Activated CD4-positive, alpha-beta T cell treated with anti-CD3 and anti-CD28 coated beads, Interleukin-2, amount 10 ng/mL, durations not matched to agents 24 days and 14 days (primary cell): ENCODE measurements around the gene ABCA12. TPM values are rescaled to one million over a fixed set of nuclear protein-coding genes. Genes with fewer than 3 reads are reported as not detected.
A peak's percentile ranks its signal among the peaks of the same experiment; 100 is the strongest.
"Not testable (repeated sequence)": the region's sequence is repeated elsewhere in the genome, so short reads cannot be mapped to it uniquely, and the experiment has no call there.

Experiments used
- DNase-seq: peaks from one replicate; pipeline ENCODE4 v3.0.0; 2022
- H3K27ac Mint-ChIP-seq: one replicate; pipeline ENCODE4 v1.8.0; 2022; ENCODE audit warnings: mild to moderate bottlenecking, mixed read lengths
- H3K27me3 Mint-ChIP-seq: one replicate; pipeline ENCODE4 v1.8.0; 2022; ENCODE audit warnings: mixed read lengths
- H3K36me3 Mint-ChIP-seq: one replicate; pipeline ENCODE4 v1.8.0; 2022; ENCODE audit warnings: low read depth, mild to moderate bottlenecking, mixed read lengths
- H3K4me1 Mint-ChIP-seq: one replicate; pipeline ENCODE4 v1.8.0; 2021; ENCODE audit warnings: mixed read lengths
- H3K4me3 Mint-ChIP-seq: one replicate; pipeline ENCODE4 v1.8.0; 2022; ENCODE audit warnings: mild to moderate bottlenecking, moderate library complexity, mixed read lengths
- H3K9me3 Mint-ChIP-seq: one replicate; pipeline ENCODE4 v1.8.0; 2021; ENCODE audit warnings: mixed read lengths
- intact Hi-C: fragments of 100-400 bp; cut with micrococcal nuclease; formaldehyde crosslinking; loops from one replicate; pipeline ENCODE4 v1.15.1; 2023
- total RNA-seq: library from RNA; stranded (reverse); gene quantifications from 2 replicates; pipeline ENCODE4 v1.2.3, GENCODE V29; 2022

Gene ABCA12, protein sequence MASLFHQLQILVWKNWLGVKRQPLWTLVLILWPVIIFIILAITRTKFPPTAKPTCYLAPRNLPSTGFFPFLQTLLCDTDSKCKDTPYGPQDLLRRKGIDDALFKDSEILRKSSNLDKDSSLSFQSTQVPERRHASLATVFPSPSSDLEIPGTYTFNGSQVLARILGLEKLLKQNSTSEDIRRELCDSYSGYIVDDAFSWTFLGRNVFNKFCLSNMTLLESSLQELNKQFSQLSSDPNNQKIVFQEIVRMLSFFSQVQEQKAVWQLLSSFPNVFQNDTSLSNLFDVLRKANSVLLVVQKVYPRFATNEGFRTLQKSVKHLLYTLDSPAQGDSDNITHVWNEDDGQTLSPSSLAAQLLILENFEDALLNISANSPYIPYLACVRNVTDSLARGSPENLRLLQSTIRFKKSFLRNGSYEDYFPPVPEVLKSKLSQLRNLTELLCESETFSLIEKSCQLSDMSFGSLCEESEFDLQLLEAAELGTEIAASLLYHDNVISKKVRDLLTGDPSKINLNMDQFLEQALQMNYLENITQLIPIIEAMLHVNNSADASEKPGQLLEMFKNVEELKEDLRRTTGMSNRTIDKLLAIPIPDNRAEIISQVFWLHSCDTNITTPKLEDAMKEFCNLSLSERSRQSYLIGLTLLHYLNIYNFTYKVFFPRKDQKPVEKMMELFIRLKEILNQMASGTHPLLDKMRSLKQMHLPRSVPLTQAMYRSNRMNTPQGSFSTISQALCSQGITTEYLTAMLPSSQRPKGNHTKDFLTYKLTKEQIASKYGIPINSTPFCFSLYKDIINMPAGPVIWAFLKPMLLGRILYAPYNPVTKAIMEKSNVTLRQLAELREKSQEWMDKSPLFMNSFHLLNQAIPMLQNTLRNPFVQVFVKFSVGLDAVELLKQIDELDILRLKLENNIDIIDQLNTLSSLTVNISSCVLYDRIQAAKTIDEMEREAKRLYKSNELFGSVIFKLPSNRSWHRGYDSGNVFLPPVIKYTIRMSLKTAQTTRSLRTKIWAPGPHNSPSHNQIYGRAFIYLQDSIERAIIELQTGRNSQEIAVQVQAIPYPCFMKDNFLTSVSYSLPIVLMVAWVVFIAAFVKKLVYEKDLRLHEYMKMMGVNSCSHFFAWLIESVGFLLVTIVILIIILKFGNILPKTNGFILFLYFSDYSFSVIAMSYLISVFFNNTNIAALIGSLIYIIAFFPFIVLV (N-terminal part only)
- not detected in 2 replicates for total RNA-seq

DNA sequence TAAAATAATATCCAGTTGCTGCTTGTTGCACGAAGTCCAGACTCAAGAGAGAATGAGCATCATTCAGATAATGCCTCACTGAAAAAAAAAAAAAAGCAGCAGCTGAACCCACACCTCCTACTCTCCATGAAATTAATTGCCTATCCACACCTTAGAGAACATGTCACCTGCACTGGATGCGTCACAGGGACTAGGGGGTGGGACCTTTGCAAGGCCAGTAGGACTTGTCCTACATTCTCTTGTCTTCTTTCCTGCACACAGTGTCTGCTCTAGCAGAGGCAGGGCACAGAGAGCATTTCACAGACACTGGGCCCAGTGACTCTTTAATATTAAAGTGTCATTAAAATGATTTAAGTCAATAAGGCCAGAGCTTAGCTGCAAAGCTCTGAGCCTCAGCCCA lies at the start of gene ABCA12:
Gene ABCA12, minus strand, starts transcription at position 148 of the 400 bp plus-strand sequence. CDS start 418 bp downstream, outside the sequence.
- no peaks in the 10 kb centered on the region for H3K4me1 Mint-ChIP-seq
- H3K9me3 Mint-ChIP-seq: no peaks in the 10 kb centered on the region
- no peak within 1 kb of the TSS for H3K27ac Mint-ChIP-seq
- H3K4me3 Mint-ChIP-seq: no peak within 1 kb of the TSS
- no peaks in the 10 kb centered on the region for H3K36me3 Mint-ChIP-seq
- no peaks in the 10 kb centered on the region for H3K27me3 Mint-ChIP-seq
- no peak for DNase-seq
- intact Hi-C loops: no loop called here

DNA sequence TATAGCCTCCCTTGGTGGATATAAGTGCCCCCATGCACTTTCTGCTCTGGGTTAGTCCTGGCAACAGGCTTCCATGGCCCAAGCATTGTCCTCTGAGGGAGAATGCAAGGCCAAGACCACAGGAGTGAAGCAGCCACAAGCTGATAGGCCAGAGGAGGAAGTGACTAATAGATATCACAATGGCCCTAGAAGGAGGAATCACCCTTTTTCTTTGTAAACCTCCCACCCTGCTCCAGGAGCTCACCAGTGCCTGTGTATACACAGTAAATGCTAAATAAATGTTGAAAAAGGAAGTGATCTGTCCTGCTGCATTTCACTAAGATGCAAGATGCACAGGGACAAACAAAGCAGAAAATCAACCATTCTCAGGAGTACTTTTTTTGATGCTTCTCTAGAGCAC lies 49.7 kb upstream of the ABCA12 start:
- H3K27me3 Mint-ChIP-seq: no peaks in the 10 kb centered on the region
- no peaks in the 10 kb centered on the region for H3K9me3 Mint-ChIP-seq
- DNase-seq: no peak
- intact Hi-C loops: no loop called here
- H3K27ac Mint-ChIP-seq: no peak overlapping the region
- no peaks in the 10 kb centered on the region for H3K4me1 Mint-ChIP-seq
- H3K4me3 Mint-ChIP-seq: no peak overlapping the region
- H3K36me3 Mint-ChIP-seq: no peaks in the 10 kb centered on the region

DNA sequence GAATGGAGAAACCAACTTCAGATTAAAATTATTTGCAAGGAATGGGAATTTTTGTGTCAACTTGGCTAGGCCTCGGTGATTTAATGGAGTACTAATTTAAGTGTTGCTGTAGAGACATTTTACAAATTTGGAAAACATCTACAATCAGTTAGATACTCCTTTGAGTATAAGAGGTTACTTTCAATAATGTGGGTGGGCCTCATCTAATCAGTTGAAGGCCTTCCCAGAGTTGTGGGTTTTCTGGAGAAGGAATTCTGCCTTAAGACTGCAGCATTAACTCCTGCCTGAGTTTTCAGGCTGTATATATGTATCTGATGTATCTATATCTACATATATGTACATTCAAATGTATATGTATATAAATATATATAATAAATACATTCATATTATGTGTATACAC lies 47.6 kb upstream of the ABCA12 start:
- no peaks in the 10 kb centered on the region for H3K36me3 Mint-ChIP-seq

DNA sequence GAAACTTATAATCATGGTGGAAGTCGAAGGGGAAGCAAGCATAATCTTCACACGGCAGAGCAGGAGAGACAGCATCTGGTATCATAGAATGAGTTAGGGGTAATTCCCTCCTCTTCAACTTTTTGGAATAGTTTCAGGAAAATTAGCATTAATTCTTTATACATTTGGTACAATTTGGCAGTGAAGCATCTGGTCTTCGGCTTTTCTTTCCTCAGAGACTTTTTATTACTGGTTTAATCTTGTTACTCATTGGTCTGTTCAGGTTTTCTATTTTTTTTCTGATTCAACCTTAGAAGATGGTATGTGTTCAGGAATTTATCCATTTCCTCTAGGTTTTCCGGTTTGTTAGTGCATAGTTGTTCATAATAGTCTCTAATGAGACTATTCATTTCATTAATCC lies 39.7 kb upstream of the ABCA12 start:
- no peaks in the 10 kb centered on the region for H3K27me3 Mint-ChIP-seq
- intact Hi-C loops: no loop called here
- no peaks in the 10 kb centered on the region for H3K9me3 Mint-ChIP-seq
- H3K27ac Mint-ChIP-seq: no peak overlapping the region
- no peaks in the 10 kb centered on the region for H3K36me3 Mint-ChIP-seq
- no peak for DNase-seq
- H3K4me3 Mint-ChIP-seq: no peak overlapping the region
- H3K4me1 Mint-ChIP-seq: no peaks in the 10 kb centered on the region

More for the DNA sequence above, 47.6 kb upstream of the ABCA12 start:
- H3K27me3 Mint-ChIP-seq: no peaks in the 10 kb centered on the region
- no peaks in the 10 kb centered on the region for H3K4me1 Mint-ChIP-seq
- H3K27ac Mint-ChIP-seq: no peak overlapping the region
- no peak for DNase-seq
- intact Hi-C loops: no loop called here
- H3K9me3 Mint-ChIP-seq: no peaks in the 10 kb centered on the region
- no peak overlapping the region for H3K4me3 Mint-ChIP-seq

DNA sequence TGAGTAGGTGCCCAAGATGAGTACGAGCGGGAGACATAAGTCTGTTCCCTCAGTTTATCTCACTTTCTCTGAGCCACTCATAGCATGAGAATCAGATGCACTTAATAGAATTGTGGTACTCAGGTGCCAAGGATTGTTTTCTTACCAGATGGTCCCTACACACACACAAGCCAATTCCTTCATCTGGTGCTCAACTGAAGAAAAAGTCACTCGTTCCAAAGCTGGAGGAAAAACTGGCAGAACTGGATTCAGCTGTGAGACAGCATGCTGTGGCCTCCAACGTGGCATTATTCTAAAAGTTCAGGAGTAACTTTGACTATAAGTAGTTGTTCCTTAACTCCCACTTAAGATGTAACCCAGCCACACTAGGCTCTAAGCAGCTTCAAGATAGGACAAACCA lies 33.4 kb upstream of the ABCA12 start:
- intact Hi-C loops: no loop called here
- no peaks in the 10 kb centered on the region for H3K27me3 Mint-ChIP-seq
- no peaks in the 10 kb centered on the region for H3K4me1 Mint-ChIP-seq
- no peaks in the 10 kb centered on the region for H3K36me3 Mint-ChIP-seq
- DNase-seq: no peak
- no peaks in the 10 kb centered on the region for H3K9me3 Mint-ChIP-seq
- H3K4me3 Mint-ChIP-seq: no peak overlapping the region
- no peak overlapping the region for H3K27ac Mint-ChIP-seq

DNA sequence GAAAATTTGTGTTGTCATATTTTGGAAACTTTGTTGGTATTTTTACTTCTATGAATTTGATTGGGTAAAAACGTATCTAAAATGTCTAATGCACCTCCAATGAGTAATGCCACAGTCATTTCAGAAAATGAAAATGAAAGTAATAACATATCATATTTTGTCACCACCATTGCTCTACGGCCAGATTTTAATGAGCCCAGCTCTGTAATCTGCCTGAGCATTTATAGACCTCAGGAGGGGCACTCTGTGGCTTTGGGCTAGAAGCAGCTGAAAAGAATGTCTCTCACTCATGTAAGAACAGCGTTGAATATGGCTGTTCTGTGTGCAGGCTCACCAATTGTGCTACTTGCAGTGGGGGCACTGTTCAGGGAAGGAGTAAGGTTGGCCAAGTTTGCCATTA lies 32.7 kb upstream of the ABCA12 start:
- Mint-ChIP-seq H3K9me3 (no peaks in the 10 kb centered on the region), H3K27me3 (no peaks in the 10 kb centered on the region), H3K27ac (no peak overlapping the region), H3K36me3 (no peaks in the 10 kb centered on the region), H3K4me3 (peak overlapping the region; percentile 7), H3K4me1 (no peaks in the 10 kb centered on the region)
- DNase-seq: peak; percentile 59
- intact Hi-C loops: no loop called here

DNA sequence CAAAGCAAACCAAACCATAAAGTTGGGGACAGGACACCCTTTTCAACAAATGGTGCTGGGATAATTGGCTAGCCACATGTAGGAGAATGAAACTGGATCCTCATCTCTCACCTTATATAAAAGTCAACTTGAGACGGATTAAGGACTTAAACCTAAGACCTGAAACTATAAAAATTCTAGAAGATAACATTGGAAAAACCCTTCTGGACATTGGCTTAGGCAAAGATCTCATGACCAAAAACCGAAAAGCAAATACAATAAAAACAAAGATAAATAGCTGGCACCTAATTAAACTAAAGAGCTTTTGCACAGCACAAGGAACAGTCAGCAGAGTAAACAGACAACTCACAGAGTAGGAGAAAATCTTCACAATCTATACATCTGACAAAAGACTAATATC lies 28.1 kb upstream of the ABCA12 start:
- intact Hi-C loops, H3K27me3 Mint-ChIP-seq, H3K27ac Mint-ChIP-seq, H3K4me1 Mint-ChIP-seq, H3K9me3 Mint-ChIP-seq, H3K36me3 Mint-ChIP-seq, DNase-seq, H3K4me3 Mint-ChIP-seq: not testable (repeated sequence)

DNA sequence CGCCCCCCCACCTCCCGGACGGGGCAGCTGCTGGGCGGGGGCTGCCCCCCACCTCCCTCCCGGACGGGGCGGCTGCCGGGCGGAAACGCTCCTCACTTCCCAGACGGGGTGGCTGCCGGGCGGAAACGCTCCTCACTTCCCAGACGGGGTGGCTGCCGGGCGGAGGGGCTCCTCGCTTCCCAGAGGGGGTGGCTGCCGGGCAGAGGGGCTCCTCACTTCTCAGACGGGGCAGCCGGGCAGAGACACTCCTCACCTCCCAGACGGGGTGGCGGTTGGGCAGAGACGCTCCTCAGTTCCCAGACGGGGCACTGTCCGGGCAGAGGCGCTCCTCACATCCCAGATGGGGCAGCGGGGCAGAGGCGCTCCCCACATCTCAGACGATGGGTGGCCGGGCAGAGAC lies 24.9 kb upstream of the ABCA12 start:
- H3K27ac Mint-ChIP-seq, H3K27me3 Mint-ChIP-seq, H3K36me3 Mint-ChIP-seq, intact Hi-C loops, DNase-seq, H3K4me1 Mint-ChIP-seq, H3K9me3 Mint-ChIP-seq, H3K4me3 Mint-ChIP-seq: not testable (repeated sequence)

DNA sequence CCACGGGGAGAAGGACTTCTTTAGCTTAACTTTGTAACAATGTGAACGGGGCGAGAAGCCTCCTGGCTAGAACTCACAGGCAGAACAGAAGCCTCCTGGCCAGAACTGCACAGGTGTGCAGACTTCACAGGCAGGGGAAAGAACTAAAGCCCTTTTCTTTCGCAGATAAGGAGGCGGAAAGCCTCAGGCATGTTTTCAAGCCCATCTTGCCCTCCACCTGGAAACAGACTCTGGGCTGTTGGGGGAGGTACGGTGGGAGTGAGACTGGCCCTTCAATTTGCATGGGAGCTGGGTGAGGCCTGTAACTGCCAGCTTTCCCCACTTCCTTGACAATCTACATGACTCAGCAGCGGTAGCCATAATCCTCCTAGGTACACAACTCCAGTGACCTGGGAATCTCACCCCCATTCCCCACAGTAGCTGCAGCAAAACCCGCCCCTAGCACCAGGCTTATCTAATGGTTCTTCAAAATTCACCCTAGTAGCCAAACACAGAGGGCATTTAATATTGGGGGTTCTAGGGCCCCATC lies 22.9 kb upstream of the ABCA12 start:
- Mint-ChIP-seq H3K4me1 (no peaks in the 10 kb centered on the region), H3K9me3 (peaks cover 3% of the 10 kb centered on the region)

DNA sequence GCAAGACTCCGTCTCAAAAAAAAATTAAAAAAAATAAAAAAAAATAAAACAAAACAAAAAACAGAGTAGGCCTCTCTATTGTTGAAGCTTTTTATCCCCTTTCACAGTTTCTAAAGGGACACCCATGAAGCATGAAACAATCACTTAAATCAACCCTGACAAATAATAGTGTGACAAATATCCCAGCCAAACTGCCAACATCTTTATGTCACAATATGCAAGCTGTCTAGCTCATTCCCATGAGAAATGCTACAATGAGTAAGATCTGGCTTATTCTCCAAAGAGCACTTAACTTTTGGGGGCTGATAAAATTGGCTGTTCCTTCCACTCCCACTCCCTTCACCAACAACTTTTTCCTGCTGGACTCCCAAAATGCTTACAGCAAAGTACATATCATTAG lies 21.7 kb upstream of the ABCA12 start:
- Mint-ChIP-seq H3K36me3 (no peaks in the 10 kb centered on the region), H3K4me1 (no peaks in the 10 kb centered on the region), H3K4me3 (no peak overlapping the region), H3K27me3 (no peaks in the 10 kb centered on the region), H3K27ac (no peak overlapping the region), H3K9me3 (peaks cover 3% of the 10 kb centered on the region)
- DNase-seq: no peak
- intact Hi-C loops: no loop called here

More for the DNA sequence above, 22.9 kb upstream of the ABCA12 start:
- Mint-ChIP-seq H3K36me3 (no peaks in the 10 kb centered on the region), H3K27ac (no peak overlapping the region), H3K4me3 (no peak overlapping the region), H3K27me3 (no peaks in the 10 kb centered on the region)
- DNase-seq: no peak
- intact Hi-C loops: no loop called here

DNA sequence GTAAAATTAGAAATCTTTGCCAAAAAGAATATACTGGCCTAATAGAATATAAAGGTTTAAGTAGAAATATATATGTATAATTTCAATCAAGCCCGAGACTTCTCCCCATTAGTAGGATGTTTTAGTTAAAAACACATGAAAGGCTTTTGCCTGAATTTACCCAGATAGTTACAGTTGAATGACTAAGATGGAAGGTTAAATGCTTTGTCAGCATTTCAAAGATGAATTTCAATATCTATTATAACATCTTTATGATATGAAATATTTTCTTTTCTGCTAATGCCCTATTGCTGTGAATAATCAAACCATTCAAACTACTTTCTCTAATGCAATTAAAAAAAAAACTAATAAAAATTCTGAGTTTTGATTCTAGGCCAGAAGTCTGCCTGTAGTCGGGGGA lies 18.0 kb upstream of the ABCA12 start:
- no peak overlapping the region for H3K4me3 Mint-ChIP-seq
- H3K27me3 Mint-ChIP-seq: no peaks in the 10 kb centered on the region
- H3K9me3 Mint-ChIP-seq: no peaks in the 10 kb centered on the region
- DNase-seq: no peak
- intact Hi-C loops: no loop called here
- no peaks in the 10 kb centered on the region for H3K36me3 Mint-ChIP-seq
- no peaks in the 10 kb centered on the region for H3K4me1 Mint-ChIP-seq
- no peak overlapping the region for H3K27ac Mint-ChIP-seq

DNA sequence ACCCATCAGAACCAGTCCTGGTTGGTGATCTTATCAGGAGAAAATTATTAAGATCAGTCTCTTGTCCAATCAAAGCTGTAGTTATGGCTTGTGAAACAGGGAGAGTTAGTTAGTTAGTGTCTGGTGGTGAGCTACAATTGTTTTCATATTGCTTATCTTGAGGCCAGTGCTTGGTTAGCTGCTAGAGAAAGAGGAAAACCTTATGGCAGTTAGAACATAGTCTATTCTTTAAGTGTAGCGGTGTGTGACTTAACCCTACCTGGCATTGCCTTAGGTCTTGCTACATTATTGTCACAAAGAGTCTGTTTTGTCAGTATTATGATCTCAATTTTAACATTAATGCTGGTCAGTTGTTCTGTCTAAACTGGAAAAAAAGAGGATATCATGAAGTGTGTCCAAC lies 11.5 kb upstream of the ABCA12 start:
- Mint-ChIP-seq H3K4me1 (no peaks in the 10 kb centered on the region), H3K27me3 (no peaks in the 10 kb centered on the region), H3K4me3 (no peak overlapping the region), H3K9me3 (no peaks in the 10 kb centered on the region), H3K27ac (no peak overlapping the region), H3K36me3 (no peaks in the 10 kb centered on the region)
- no peak for DNase-seq
- intact Hi-C loops: no loop called here

DNA sequence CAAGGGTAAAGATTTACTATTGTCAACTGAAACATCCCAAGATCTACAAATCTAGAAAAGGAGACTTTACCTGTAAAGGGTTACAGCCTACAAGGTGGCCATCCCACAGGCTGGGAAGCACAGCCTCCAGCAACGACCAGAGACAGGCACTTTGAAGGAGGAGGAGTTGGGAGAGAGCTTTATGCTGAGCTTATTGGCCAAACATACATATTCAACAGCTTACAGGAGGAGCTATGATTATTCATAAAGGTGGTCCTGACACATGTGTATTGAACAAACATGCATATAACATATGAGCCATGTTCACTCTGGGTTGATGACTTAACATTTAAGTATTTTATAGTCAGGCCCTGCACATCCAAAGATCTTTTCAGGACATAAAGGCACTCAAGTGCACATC lies 11.1 kb upstream of the ABCA12 start:
- no peak for DNase-seq
- Mint-ChIP-seq H3K27ac (no peak overlapping the region), H3K9me3 (no peaks in the 10 kb centered on the region), H3K4me3 (no peak overlapping the region), H3K36me3 (no peaks in the 10 kb centered on the region), H3K4me1 (no peaks in the 10 kb centered on the region), H3K27me3 (no peaks in the 10 kb centered on the region)
- intact Hi-C loops: no loop called here

DNA sequence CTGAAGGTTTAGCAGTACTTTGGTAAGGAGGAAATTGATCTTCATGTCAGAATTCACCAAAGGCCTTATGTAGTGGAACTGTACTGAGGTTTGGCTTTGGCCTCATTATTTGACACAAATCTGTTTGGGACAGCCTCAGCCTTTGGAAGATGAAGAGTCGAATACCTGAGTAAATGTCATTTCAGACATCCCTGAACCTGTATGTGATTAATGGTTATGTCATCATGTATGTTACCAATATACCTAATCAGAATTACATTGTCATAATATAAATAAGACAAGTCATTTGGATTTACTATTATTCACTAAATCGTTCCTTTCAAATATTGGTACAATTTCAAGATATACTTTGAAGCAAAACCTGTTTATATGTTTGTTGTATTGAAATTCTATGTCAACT lies 10.6 kb upstream of the ABCA12 start:
- DNase-seq: no peak
- H3K27ac Mint-ChIP-seq: no peak overlapping the region
- H3K36me3 Mint-ChIP-seq: no peaks in the 10 kb centered on the region
- intact Hi-C loops: no loop called here
- H3K4me3 Mint-ChIP-seq: no peak overlapping the region
- no peaks in the 10 kb centered on the region for H3K9me3 Mint-ChIP-seq
- H3K27me3 Mint-ChIP-seq: no peaks in the 10 kb centered on the region
- no peaks in the 10 kb centered on the region for H3K4me1 Mint-ChIP-seq
